Thyroid gland (tissue), 4 donors: ENCODE measurements around the gene TOPAZ1. TPM values are rescaled to one million over a fixed set of nuclear protein-coding genes. Genes with fewer than 3 reads are reported as not detected.

Source experiments
- DNase-seq, 2 donors: peaks; one replicate each; pipeline ENCODE4 v3.0.0-alpha.2; 2019
- H3K27ac ChIP-seq, 3 donors: fragments of 200-600 bp; sonication (generic); 1 replicate in 2 of 3; 2 replicates in 1 of 3; pipeline ENCODE4 v1.5.1; 2016 to 2019; ENCODE audit warnings: mild to moderate bottlenecking in 1 of 3, moderate library complexity in 1 of 3
- H3K27me3 ChIP-seq: fragments of 200-600 bp; sonication (generic); one replicate; pipeline ENCODE4 v1.5.1; 2019
- H3K36me3 ChIP-seq, 2 donors: fragments of 200-600 bp; sonication (generic); one replicate each; pipeline ENCODE4 v1.5.1; 2016 to 2019
- H3K4me1 ChIP-seq, 2 donors: fragments of 200-600 bp; sonication (generic); one replicate each; pipeline ENCODE4 v1.5.1; 2017 to 2019
- H3K4me3 ChIP-seq, 3 donors: fragments of 200-600 bp; sonication (generic); replicated peaks in 1 of 3; 1 replicate in 2 of 3; 2 replicates in 1 of 3; pipeline ENCODE4 v1.5.1; 2016; ENCODE audit warnings: mild to moderate bottlenecking in 1 of 3
- H3K9me3 ChIP-seq: fragments of 200-600 bp; sonication (generic); one replicate; pipeline ENCODE4 v1.5.1; 2017
- POLR2A ChIP-seq, 2 donors: fragments of 450-650 bp; IDR thresholded peaks; one replicate each; pipeline ENCODE4 v1.6.1; 2017; ENCODE audit warnings: antibody characterized with exemption in 2 of 2, mild to moderate bottlenecking in 2 of 2, moderate library complexity in 1 of 2
- WGBS, 2 donors: methylation state at CpG; one replicate each; pipeline ENCODE4 v1.1.5; 2017; 5-methylcytosine and 5-hydroxymethylcytosine counted together
- intact Hi-C: fragments of 100-400 bp; cut with DNase I; formaldehyde crosslinking; loops from one replicate; pipeline ENCODE4 v1.15.1; 2023
- total RNA-seq, 4 donors: library from RNA; depleted of rRNA; stranded (reverse); fragments of >200 nt; gene quantifications; one replicate each; pipeline ENCODE4 v1.2.3, GENCODE V29; 2016
- TF ChIP-seq, protein P1 (sequence below), 6 experiments: fragments of 200-600 bp in 3 of 6; fragments of 450-650 bp in 3 of 6; sonication (generic) in 3 of 6; IDR thresholded peaks; one replicate each; pipeline ENCODE4 v1.5.1; 2016 to 2019; ENCODE audit warnings: antibody characterized with exemption in 6 of 6, mild to moderate bottlenecking in 2 of 6, inconsistent platforms in 1 of 6, moderate library complexity in 1 of 6

The TOPAZ1 gene
- total RNA-seq, 4 donors from 2014 or later, result under 0.01 TPM; not detected in 3

DNA sequence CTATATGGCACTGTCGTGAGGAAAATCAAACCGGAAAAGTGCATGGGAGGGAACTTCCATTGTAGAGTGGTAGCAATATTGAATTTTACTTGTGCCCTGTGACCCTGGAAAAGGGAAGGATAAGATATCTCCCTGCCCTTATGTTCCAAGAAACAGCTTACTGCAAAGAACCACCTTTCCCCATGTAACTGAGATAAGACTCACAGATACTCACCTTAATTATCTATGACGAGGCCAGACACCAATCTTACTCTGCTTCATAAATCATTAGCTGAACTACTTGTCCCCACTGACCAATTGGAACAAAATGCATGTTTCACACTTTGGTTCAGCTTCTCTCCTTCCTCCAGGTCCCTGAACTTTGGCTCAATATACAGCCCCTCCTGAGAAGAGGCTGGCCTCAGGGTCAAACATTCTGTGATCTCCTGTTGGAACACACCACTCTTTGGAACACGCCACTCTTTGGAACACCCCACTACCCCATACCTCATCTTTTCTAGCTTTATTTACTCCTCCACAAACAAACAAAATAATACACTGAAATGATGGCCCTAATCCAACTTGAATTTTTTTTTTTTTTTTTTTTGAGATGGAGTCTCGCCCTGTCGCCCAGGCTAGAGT, 6.9 kb upstream of the TOPAZ1 start:
- H3K4me1 ChIP-seq, result peaks cover 0 to 8% of the 10 kb centered on the region in 2 donors
- no peaks in the 10 kb centered on the region for H3K36me3 ChIP-seq
- WGBS, 2 donors, result 92 to 96% methylated on average over 6 of the region's 6 CpGs
- H3K9me3 ChIP-seq, result no peaks in the 10 kb centered on the region
- no peak overlapping the region for H3K27ac ChIP-seq
- intact Hi-C loops, result no loop called here
- DNase-seq, result no peak
- no peaks in the 10 kb centered on the region for H3K27me3 ChIP-seq
- TF ChIP-seq, protein P1, sequence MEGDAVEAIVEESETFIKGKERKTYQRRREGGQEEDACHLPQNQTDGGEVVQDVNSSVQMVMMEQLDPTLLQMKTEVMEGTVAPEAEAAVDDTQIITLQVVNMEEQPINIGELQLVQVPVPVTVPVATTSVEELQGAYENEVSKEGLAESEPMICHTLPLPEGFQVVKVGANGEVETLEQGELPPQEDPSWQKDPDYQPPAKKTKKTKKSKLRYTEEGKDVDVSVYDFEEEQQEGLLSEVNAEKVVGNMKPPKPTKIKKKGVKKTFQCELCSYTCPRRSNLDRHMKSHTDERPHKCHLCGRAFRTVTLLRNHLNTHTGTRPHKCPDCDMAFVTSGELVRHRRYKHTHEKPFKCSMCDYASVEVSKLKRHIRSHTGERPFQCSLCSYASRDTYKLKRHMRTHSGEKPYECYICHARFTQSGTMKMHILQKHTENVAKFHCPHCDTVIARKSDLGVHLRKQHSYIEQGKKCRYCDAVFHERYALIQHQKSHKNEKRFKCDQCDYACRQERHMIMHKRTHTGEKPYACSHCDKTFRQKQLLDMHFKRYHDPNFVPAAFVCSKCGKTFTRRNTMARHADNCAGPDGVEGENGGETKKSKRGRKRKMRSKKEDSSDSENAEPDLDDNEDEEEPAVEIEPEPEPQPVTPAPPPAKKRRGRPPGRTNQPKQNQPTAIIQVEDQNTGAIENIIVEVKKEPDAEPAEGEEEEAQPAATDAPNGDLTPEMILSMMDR (IDR thresholded peaks at IDR 0.05), result no peak
- H3K4me3 ChIP-seq, result no peak overlapping the region

DNA sequence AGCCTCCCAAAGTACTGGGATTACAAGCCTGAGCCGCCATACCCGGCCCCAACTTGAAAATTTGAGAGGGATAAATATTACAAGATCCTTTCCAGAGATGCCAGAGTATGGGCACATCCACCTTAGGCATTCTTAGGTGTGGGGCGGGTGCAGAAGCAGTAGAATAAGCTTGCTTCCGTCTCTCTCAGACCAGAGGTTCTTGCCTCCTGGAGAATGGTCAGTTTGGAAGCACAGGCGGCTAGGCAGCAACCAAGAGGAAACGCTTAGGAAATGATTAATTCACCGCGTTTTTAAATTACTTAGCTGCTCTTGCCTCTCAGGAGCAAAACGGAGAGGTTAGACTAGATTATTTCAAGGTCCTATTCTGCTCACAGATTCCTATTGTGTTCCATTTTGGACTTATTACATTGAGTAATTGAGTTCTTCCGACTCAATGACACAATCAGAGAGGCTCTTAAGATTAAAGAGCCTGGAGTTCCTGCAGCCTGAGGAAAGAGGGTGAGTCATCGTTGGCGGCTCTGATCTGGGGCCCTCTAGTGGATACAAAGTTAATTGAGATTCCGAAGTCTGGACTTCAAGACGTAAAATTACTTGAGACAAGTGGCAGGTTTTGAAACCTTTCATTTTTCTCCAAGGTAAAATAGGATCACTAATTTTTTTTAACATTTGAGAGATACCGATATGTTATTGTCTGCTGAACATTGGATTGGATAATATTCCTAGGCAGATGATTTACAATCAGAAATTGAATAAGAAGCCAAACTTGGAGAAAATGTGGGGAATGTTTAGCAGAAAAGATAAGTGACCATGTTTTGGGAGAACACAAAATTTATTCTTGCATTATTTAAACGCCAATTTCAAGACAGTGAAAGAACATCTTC, 5.8 kb upstream of the TOPAZ1 start:
- no peaks in the 10 kb centered on the region for H3K27me3 ChIP-seq
- H3K4me1 ChIP-seq, result peaks cover 0 to 8% of the 10 kb centered on the region in 2 donors
- peak; percentile 71 to 73 for DNase-seq
- H3K27ac ChIP-seq, result peak overlapping the region in 1 of 3 donors; percentile 25
- no peak overlapping the region for H3K4me3 ChIP-seq
- 25 to 35% methylated on average over 16 of the region's 16 CpGs for WGBS, 2 donors
- intact Hi-C loops, result no loop called here
- no peaks in the 10 kb centered on the region for H3K36me3 ChIP-seq
- TF ChIP-seq, protein P1 (IDR thresholded peaks at IDR 0.05), result peak in 5 of 6 experiments; percentile 50 to 73 (median 71)
- no peak for TF ChIP-seq POLR2A (IDR thresholded peaks at IDR 0.05)
- H3K9me3 ChIP-seq, result no peaks in the 10 kb centered on the region

DNA sequence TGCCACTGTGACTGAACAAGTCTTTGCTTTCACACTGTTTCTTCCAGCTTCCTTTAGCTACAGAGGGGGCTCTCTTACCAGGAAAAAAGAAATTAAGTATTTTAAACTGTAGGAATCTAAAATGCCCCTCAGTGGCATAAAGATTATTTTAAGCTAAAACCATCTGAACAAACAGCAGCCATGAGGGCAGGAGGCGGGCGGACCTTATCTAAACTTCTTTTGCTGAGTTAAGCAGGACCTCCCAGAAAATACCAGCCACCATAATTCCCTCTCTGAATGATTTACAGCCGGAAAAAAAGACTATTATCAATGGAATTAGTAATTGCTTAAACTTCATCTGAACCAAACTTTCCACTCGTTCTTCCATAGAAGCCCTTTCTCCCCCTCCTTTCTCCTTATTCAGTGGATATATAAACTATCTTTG, 5.2 kb upstream of the TOPAZ1 start:
- no peak for TF ChIP-seq POLR2A (IDR thresholded peaks at IDR 0.05)
- TF ChIP-seq, protein P1 (IDR thresholded peaks at IDR 0.05), result no peak
- WGBS, 2 donors, result 44 to 57% methylated on average over 4 of the region's 4 CpGs
- Histone ChIP-seq H3K9me3 (no peaks in the 10 kb centered on the region), H3K4me1 (peaks cover 0 to 8% of the 10 kb centered on the region in 2 donors), H3K27me3 (no peaks in the 10 kb centered on the region), H3K36me3 (no peaks in the 10 kb centered on the region), H3K4me3 (no peak overlapping the region), H3K27ac (no peak overlapping the region)
- intact Hi-C loops, result no loop called here
- no peak for DNase-seq

DNA sequence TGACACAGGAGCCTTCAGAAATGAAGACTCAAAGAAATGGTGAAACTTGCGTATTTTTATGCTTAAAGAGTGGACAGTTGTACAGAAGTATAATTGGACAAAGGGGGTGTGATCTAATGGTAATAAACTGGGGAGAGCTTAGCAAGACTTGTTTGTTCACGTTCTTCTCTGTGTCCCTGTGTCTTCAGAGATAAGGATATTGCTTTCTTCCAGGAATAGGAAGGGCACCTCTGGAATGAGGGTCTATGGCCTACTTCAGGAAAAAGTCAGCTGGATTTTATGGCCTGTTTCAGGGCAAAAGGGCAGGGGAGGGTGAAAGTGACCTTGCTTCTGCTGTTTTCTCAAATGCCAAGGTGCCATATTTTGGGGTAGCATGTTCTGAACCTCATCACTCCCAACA, 4.5 kb upstream of the TOPAZ1 start:
- no peak for DNase-seq
- Histone ChIP-seq H3K4me1 (peaks cover 0 to 8% of the 10 kb centered on the region in 2 donors), H3K27ac (no peak overlapping the region), H3K9me3 (no peaks in the 10 kb centered on the region), H3K4me3 (no peak overlapping the region), H3K36me3 (no peaks in the 10 kb centered on the region), H3K27me3 (no peaks in the 10 kb centered on the region)
- intact Hi-C loops, result no loop called here
- TF ChIP-seq, protein P1 (IDR thresholded peaks at IDR 0.05), result no peak
- TF ChIP-seq POLR2A (IDR thresholded peaks at IDR 0.05), result no peak
- 91 to 94% methylated on average over 2 of the region's 2 CpGs for WGBS, 2 donors

DNA sequence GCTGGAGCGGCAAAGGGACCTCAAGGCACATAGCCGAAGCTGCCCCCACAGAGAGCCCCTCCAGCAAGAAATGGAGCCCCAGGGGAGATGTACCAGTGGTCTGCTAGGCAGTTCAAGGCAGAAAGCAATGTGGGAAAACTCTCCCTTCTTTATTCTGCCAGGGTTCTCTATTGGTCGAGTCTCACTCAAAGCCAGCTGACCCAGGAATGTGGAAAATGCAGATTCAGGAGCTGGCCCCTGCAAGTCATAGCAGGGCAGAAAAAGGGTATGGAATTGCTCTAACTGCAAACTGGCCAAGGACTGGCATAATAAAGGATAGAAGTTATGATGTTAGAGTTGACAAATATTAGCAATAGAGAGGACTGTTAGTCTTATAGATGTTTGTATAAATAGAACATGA, 4.0 kb upstream of the TOPAZ1 start:
- H3K9me3 ChIP-seq, result no peaks in the 10 kb centered on the region
- intact Hi-C loops, result no loop called here
- no peak for TF ChIP-seq POLR2A (IDR thresholded peaks at IDR 0.05)
- TF ChIP-seq, protein P1 (IDR thresholded peaks at IDR 0.05), result no peak
- no peaks in the 10 kb centered on the region for H3K27me3 ChIP-seq
- no peak overlapping the region for H3K4me3 ChIP-seq
- no peaks in the 10 kb centered on the region for H3K36me3 ChIP-seq
- H3K27ac ChIP-seq, result no peak overlapping the region
- peaks cover 0 to 8% of the 10 kb centered on the region in 2 donors for H3K4me1 ChIP-seq
- no peak for DNase-seq
- WGBS, 2 donors, result 76 to 89% methylated on average over 3 of the region's 3 CpGs
